ENCODE data around the gene C2. TPM values are rescaled to one million over a fixed set of nuclear protein-coding genes. Genes with fewer than 3 reads are reported as not detected.
"Not testable (repeated sequence)": the region's sequence is repeated elsewhere in the genome, so short reads cannot be mapped to it uniquely, and the experiment has no call there.

The C2 gene
- polyA plus RNA-seq, 10 donors, result 3.5 to 9.1 (median 5.7) TPM

- DNase-seq, result no peak
Observed at GRCh38 chr6:31956796-31957195, 29.3 kb downstream of the C2 start.

GRCh38 chr6:31958412-31958740 is 30.9 kb downstream of the C2 start:
- peak in 1 of 3 donors; percentile 18 for DNase-seq

- DNase-seq, result peak; percentile 98 to 99 (median 98)
Observed at GRCh38 chr6:31958741-31959739, 31.5 kb downstream of the C2 start, which contains the start of the genes NELFE and SKIC2. NELFE (minus strand) TSS chr6:31958971; CDS start chr6:31958446, 525 bp downstream. SKIC2 (plus strand) TSS chr6:31959175; CDS start chr6:31959193, 18 bp downstream.

GRCh38 chr6:31961616-31962015 is 34.1 kb downstream of the C2 start:
- no peak for DNase-seq

GRCh38 chr6:31963921-31964320 is 36.4 kb downstream of the C2 start:
- no peak for DNase-seq

- DNase-seq, result no peak
Observed at GRCh38 chr6:31965700-31966099, 38.2 kb downstream of the C2 start.

GRCh38 chr6:31966506-31966905 is 39.0 kb downstream of the C2 start:
- DNase-seq, result no peak

- DNase-seq, result no peak
Observed at GRCh38 chr6:31966997-31967925, 39.7 kb downstream of the C2 start.

GRCh38 chr6:31967926-31968320 is 40.4 kb downstream of the C2 start:
- DNase-seq, result no peak

GRCh38 chr6:31968326-31968725 is 40.8 kb downstream of the C2 start:
- DNase-seq, result no peak

GRCh38 chr6:31968791-31969711 is 41.5 kb downstream of the C2 start:
- no peak for DNase-seq

GRCh38 chr6:31969712-31970603 is 42.4 kb downstream of the C2 start:
- no peak for DNase-seq

- DNase-seq, result no peak
Observed at GRCh38 chr6:31970604-31971271, 43.2 kb downstream of the C2 start.

GRCh38 chr6:31971279-31971992 is 43.9 kb downstream of the C2 start:
- DNase-seq, result no peak

- DNase-seq, result peak; percentile 98 to 100 (median 98)
Observed at GRCh38 chr6:31971993-31972708, 44.6 kb downstream of the C2 start, which contains the start of gene DXO. DXO (minus strand) TSS chr6:31972138; CDS start chr6:31971675, 463 bp downstream.

GRCh38 chr6:31972709-31973350 is 45.3 kb downstream of the C2 start:
- DNase-seq, result peak in 2 of 3 donors; percentile 27 to 57

GRCh38 chr6:31976065-31976464 is 48.5 kb downstream of the C2 start:
- DNase-seq, result not testable (repeated sequence)
